A549 (cell line): ENCODE measurements around the gene GNG14. TPM values are rescaled to one million over a fixed set of nuclear protein-coding genes. Genes with fewer than 3 reads are reported as not detected.

Source experiments
- ATAC-seq, 2 experiments: fragments of 200-7000 bp in 1 of 2; fragments of >200 bp in 1 of 2; cut with Nextera tagmentation in 1 of 2; cut with Tn5 transposase in 1 of 2; 3 replicates each; pipeline versions ENCODE4 v1.8.0 to v1.9.1; 2018 to 2020; ENCODE audit warnings: mild to moderate bottlenecking in 1 of 2, moderate library complexity in 1 of 2
- CTCF ChIA-PET: fragments of 300-600 bp; sonication (Branson Sonifier 250); formaldehyde crosslinking; extraction: SDS; loops from one replicate; lab custom pipeline; 2021; ENCODE audit warnings: antibody characterized with exemption, inconsistent platforms; lab: Yijun Ruan, JAX
- POLR2A ChIA-PET: fragments of 350-600 bp; formaldehyde crosslinking; extraction: SDS; loops from one replicate; lab custom pipeline; 2021; ENCODE audit warnings: antibody characterized with exemption, inconsistent platforms; lab: Yijun Ruan, JAX
- DNase-seq, 2 experiments: peaks; one replicate each; pipeline versions ENCODE4 v3.0.0 to v3.0.0-alpha.2; 2011 to 2016; ENCODE audit warnings: low read depth in 1 of 2, low spot score in 1 of 2
- FAIRE-seq: peaks from 2 replicates; lab custom pipeline; 2011; peaks lifted over from hg19 to GRCh38; lab: Jason Lieb, UNC
- H3K27ac ChIP-seq, 2 experiments: fragments of >200 bp; sonication (Bioruptor Twin); formaldehyde crosslinking; 3 replicates each; pipeline ENCODE4 v1.5.1; 2016 to 2017
- H3K4me1 ChIP-seq: fragments of >200 bp; sonication (Bioruptor Twin); formaldehyde crosslinking; 3 replicates; pipeline ENCODE4 v1.6.1; 2016
- H3K4me2 ChIP-seq: fragments of >200 bp; sonication (Bioruptor Twin); formaldehyde crosslinking; 3 replicates; pipeline ENCODE4 v1.6.1; 2016
- H3K4me3 ChIP-seq: fragments of >200 bp; sonication (Bioruptor Twin); formaldehyde crosslinking; 3 replicates; pipeline ENCODE4 v1.5.1; 2016
- H3K9me3 ChIP-seq: fragments of >200 bp; sonication (Bioruptor Twin); formaldehyde crosslinking; 3 replicates; pipeline ENCODE4 v1.6.1; 2016
- ELK1 ChIP-seq: fragments of 150-350 bp; IDR thresholded peaks from 2 replicates; pipeline ENCODE4 v1.6.1; 2014; ENCODE audit warnings: low read depth, mild to moderate bottlenecking, low read length
- ESRRA ChIP-seq: fragments of 150-350 bp; IDR thresholded peaks from 2 replicates; pipeline ENCODE4 v1.6.1; 2014; ENCODE audit warnings: mild to moderate bottlenecking, low read length, borderline replicate concordance
- FOSL2 ChIP-seq, 2 experiments: fragments of 450-650 bp in 1 of 2; fragments of >200 bp in 1 of 2; sonication (Bioruptor Twin) in 1 of 2; formaldehyde crosslinking; IDR thresholded peaks; 2 replicates each; pipeline versions ENCODE4 v1.5.0 to v1.6.1; 2016 to 2020; ENCODE audit warnings: mild to moderate bottlenecking in 1 of 2, moderate library complexity in 1 of 2
- HEYL ChIP-seq: fragments of 250-450 bp; sonication (Bioruptor Pico); IDR thresholded peaks from 2 replicates; pipeline ENCODE4 v1.8.0; 2021; ENCODE audit warnings: mild to moderate bottlenecking, moderate library complexity
- HOXB13 ChIP-seq: fragments of 250-450 bp; sonication (Bioruptor Pico); IDR thresholded peaks from 2 replicates; pipeline ENCODE4 v1.5.0; 2020; ENCODE audit warnings: low read depth, mild to moderate bottlenecking, moderate library complexity
- JUN ChIP-seq, 2 experiments: fragments of >200 bp; sonication (Bioruptor Twin); formaldehyde crosslinking; IDR thresholded peaks; 2 replicates in 1 of 2; 3 replicates in 1 of 2; pipeline ENCODE4 v1.6.1; 2016 to 2017
- NPAS2 ChIP-seq: fragments of 250-450 bp; sonication (Bioruptor Pico); IDR thresholded peaks from 2 replicates; pipeline ENCODE4 v1.8.0; 2022; ENCODE audit warnings: mild to moderate bottlenecking, moderate library complexity, borderline replicate concordance
- PHF8 ChIP-seq: fragments of 200-600 bp; sonication (generic); IDR thresholded peaks from 2 replicates; pipeline ENCODE4 v1.6.1; 2016; ENCODE audit warnings: low read depth, mild to moderate bottlenecking, antibody characterized with exemption, moderate library complexity, borderline replicate concordance
- POLR2AphosphoS2 ChIP-seq: conservative IDR thresholded peaks from 2 replicates; pipeline ENCODE4 v1.6.1; 2012; ENCODE audit warnings: low read length, improper control_type of control experiment, inconsistent platforms
- RCOR1 ChIP-seq: fragments of 150-350 bp; IDR thresholded peaks from 2 replicates; pipeline ENCODE4 v1.6.1; 2014; ENCODE audit warnings: antibody characterized with exemption, low read length, low read depth
- RNF2 ChIP-seq: fragments of 200-600 bp; sonication (generic); IDR thresholded peaks from 2 replicates; pipeline ENCODE4 v1.6.1; 2016; ENCODE audit warnings: low read depth, mild to moderate bottlenecking, antibody characterized with exemption, moderate library complexity, borderline replicate concordance
- USF2 ChIP-seq: fragments of 450-650 bp; IDR thresholded peaks from 2 replicates; pipeline ENCODE4 v1.6.1; 2014; ENCODE audit warnings: antibody characterized with exemption
- ZSCAN20 ChIP-seq: fragments of 250-450 bp; sonication (Bioruptor Pico); IDR thresholded peaks from 2 replicates; pipeline ENCODE4 v1.8.0; 2022; ENCODE audit warnings: mild to moderate bottlenecking, moderate library complexity
- WGBS: methylation state at CpG from one replicate; pipeline ENCODE4 v1.1.6; 2017; ENCODE audit errors: missing lambda C conversion rate; 5-methylcytosine and 5-hydroxymethylcytosine counted together
- polyA minus RNA-seq: library from RNA; depleted of rRNA, polyadenylated mRNA; stranded (reverse); fragments of >200 nt; gene quantifications from 2 replicates; pipeline ENCODE4 v1.2.3, GENCODE V29; 2011; rRNA and poly(A)+ RNA removed
- polyA plus RNA-seq, 4 experiments: library from polyadenylated mRNA; depleted of rRNA in 3 of 4; stranded (reverse); fragments of >200 nt; fragmentation: RNase III in 1 of 4; extraction: RNeasy Plus Mini Kit Qiagen cat#74134 plus additional on column Dnase treatment in 1 of 4; gene quantifications; 2 replicates in 3 of 4; 3 replicates in 1 of 4; pipeline ENCODE4 v1.2.3, GENCODE V29; 2011 to 2017

Gene GNG14
- not detected in 2 replicates for polyA plus RNA-seq (2011; rRNA removed)
- not detected in 2 replicates for polyA plus RNA-seq (2012; cell fraction: cytosol; rRNA removed)
- not detected in 2 replicates for polyA plus RNA-seq (2012; cell fraction: nucleus; rRNA removed)
- polyA plus RNA-seq (2017; fragmentation: RNase III; extraction: RNeasy Plus Mini Kit Qiagen cat#74134 plus additional on column Dnase treatment): not detected in 3 replicates
- not detected in 2 replicates for polyA minus RNA-seq

- Histone ChIP-seq H3K4me2 (no peak within 1 kb of the TSS), H3K4me1 (no peaks in the 10 kb centered on the region), H3K27ac (no peak within 1 kb of the TSS), H3K4me3 (no peak within 1 kb of the TSS)
- CTCF ChIA-PET: interaction anchor here (0.6 to 2.7 kb wide), 2 partner anchors 16 to 177 kb away, joined by 3 to 7 read pairs; no protein-coding TSS in a partner anchor
- FAIRE-seq (no peak), ATAC-seq (peak; percentile 25 to 36; a peak in 3 of 6 replicates), DNase-seq (no peak)
- TF ChIP-seq ZSCAN20 (CRISPR knock-in tag) (no peak), FOSL2 (IDR thresholded peaks at IDR 0.05) (no peak), FOSL2 (CRISPR knock-in tag; IDR thresholded peaks at IDR 0.05) (no peak), NPAS2 (CRISPR knock-in tag) (no peak), RCOR1 (no peak), JUN (IDR thresholded peaks at IDR 0.05) (no peak), ELK1 (no peak), HEYL (CRISPR knock-in tag) (no peak), HOXB13 (CRISPR knock-in tag) (no peak), USF2 (no peak)
- TF ChIP-seq, all 56 proteins: peak for 0
- no peaks in the 10 kb centered on the region for H3K9me3 ChIP-seq
- 83% methylated on average over 6 of the region's 9 CpGs for WGBS
- POLR2A ChIA-PET: interaction anchor here (0.7 kb wide), 1 partner anchor 9 kb away, joined by 5 read pairs; no protein-coding TSS in a partner anchor
These were observed at the start of gene GNG14 for GRCh38 chr19:12687496-12688196. TSS of gene GNG14 (plus strand) at chr19:12687998. CDS start at chr19:12688049, 51 bp downstream.

GRCh38 chr19:12638611-12639182 is 49.1 kb upstream of the GNG14 start:
- Histone ChIP-seq H3K27ac (no peak overlapping the region), H3K9me3 (peaks cover 29% of the 10 kb centered on the region; the same call in 2 of the 3 replicates), H3K4me1 (no peaks in the 10 kb centered on the region), H3K4me2 (no peak overlapping the region), H3K4me3 (no peak overlapping the region)
- WGBS: 74% methylated on average over 22 of the region's 22 CpGs
- no peak for ATAC-seq
- DNase-seq: no peak
- TF ChIP-seq FOSL2 (IDR thresholded peaks at IDR 0.05) (no peak), FOSL2 (CRISPR knock-in tag; IDR thresholded peaks at IDR 0.05) (no peak), RNF2 (no peak), ESRRA (no peak), PHF8 (no peak), POLR2AphosphoS2 (no peak), NPAS2 (CRISPR knock-in tag) (no peak)
- no peak for FAIRE-seq
- ChIA-PET POLR2A (no interaction called here), CTCF (interaction anchor here (0.6 kb wide), 1 partner anchor 268 kb away, joined by 4 read pairs; no protein-coding TSS in a partner anchor)

- H3K27ac ChIP-seq: no peak overlapping the region
- peak in 1 of 2 experiments; percentile 69; a peak in 4 of 6 replicates for ATAC-seq
- no peak overlapping the region for H3K4me2 ChIP-seq
- TF ChIP-seq ESRRA: no peak
- peak in 1 of 2 experiments; percentile 45 for DNase-seq
- no peaks in the 10 kb centered on the region for H3K4me1 ChIP-seq
- no peak overlapping the region for H3K4me3 ChIP-seq
- ChIA-PET CTCF (no interaction called here), POLR2A (interaction anchor here (0.6 kb wide), 1 partner anchor 25 kb away, joined by 4 read pairs; no protein-coding TSS in a partner anchor)
- no peak for FAIRE-seq
- H3K9me3 ChIP-seq: peaks cover 25% of the 10 kb centered on the region; the same call in 2 of the 3 replicates
- 33% methylated on average over 14 of the region's 39 CpGs for WGBS
These were observed 47.7 kb upstream of the GNG14 start for GRCh38 chr19:12639901-12640613.
